HEK293 (cell line): Measurements from ENCODE around the gene KCNS1.

Experiments used
- CTCF ChIA-PET: fragments of 350-600 bp; formaldehyde crosslinking; extraction: SDS; loops from one replicate; lab custom pipeline; 2021; ENCODE audit warnings: antibody characterized with exemption; lab: Yijun Ruan, JAX
- POLR2A ChIA-PET: fragments of 300-600 bp; formaldehyde crosslinking; extraction: SDS; loops from one replicate; lab custom pipeline; 2020; ENCODE audit warnings: antibody characterized with exemption, inconsistent platforms; lab: Yijun Ruan, JAX
- H3K27ac ChIP-seq: fragments of 200-500 bp; sonication (Bioruptor generic); 2 replicates; pipeline ENCODE4 v1.5.1; 2014; ENCODE audit warnings: low read depth, low read length, control low read depth, inconsistent platforms; ENCODE audit errors: extremely low read depth
- H3K36me3 ChIP-seq, 2 experiments: fragments of 200-500 bp in 1 of 2; sonication (Bioruptor generic) in 1 of 2; 1 replicate in 1 of 2; 2 replicates in 1 of 2; pipeline ENCODE4 v1.5.1; 2014 to 2017; ENCODE audit warnings: inconsistent platforms in 2 of 2, low read length in 2 of 2; ENCODE audit not compliant: control insufficient read depth in 2 of 2, insufficient read depth in 1 of 2
- H3K4me1 ChIP-seq: fragments of 200-500 bp; sonication (Bioruptor generic); 2 replicates; pipeline ENCODE4 v1.5.1; 2014; ENCODE audit warnings: mild to moderate bottlenecking, low read length, inconsistent platforms; ENCODE audit not compliant: control insufficient read depth, insufficient read depth
- H3K4me3 ChIP-seq: 2 replicates; pipeline ENCODE4 v1.5.1; 2011; ENCODE audit warnings: low read depth, mild to moderate bottlenecking, control low read depth, low read length, moderate library complexity
- H3K9me3 ChIP-seq: fragments of 200-500 bp; sonication (Bioruptor generic); 2 replicates; pipeline ENCODE4 v1.5.1; 2014; ENCODE audit warnings: low read depth, low read length, inconsistent platforms; ENCODE audit not compliant: control insufficient read depth, insufficient read depth
- BCL11A ChIP-seq: fragments of 450-650 bp; formaldehyde crosslinking; IDR thresholded peaks from 2 replicates; pipeline ENCODE4 v1.5.1; 2016; ENCODE audit warnings: low read depth, missing biosample characterization, missing genetic modification characterization
- SP3 ChIP-seq: fragments of 450-650 bp; formaldehyde crosslinking; IDR thresholded peaks from 2 replicates; pipeline ENCODE4 v1.5.1; 2016; ENCODE audit warnings: missing biosample characterization, missing genetic modification characterization
- TRIM28 ChIP-seq: IDR thresholded peaks from 2 replicates; pipeline ENCODE4 v1.6.1; 2011; ENCODE audit warnings: low read length, control low read depth, borderline replicate concordance
- ZBTB1 ChIP-seq: fragments of 450-650 bp; formaldehyde crosslinking; IDR thresholded peaks from 2 replicates; pipeline ENCODE4 v1.5.1; 2016; ENCODE audit warnings: missing biosample characterization, missing genetic modification characterization
- ZFP3 ChIP-seq: fragments of 450-650 bp; formaldehyde crosslinking; IDR thresholded peaks from 2 replicates; pipeline ENCODE4 v1.5.1; 2016; ENCODE audit warnings: low read depth, missing biosample characterization, missing genetic modification characterization
- ZNF10 ChIP-seq: fragments of 450-650 bp; formaldehyde crosslinking; IDR thresholded peaks from 2 replicates; pipeline ENCODE4 v1.5.1; 2017; ENCODE audit warnings: missing biosample characterization, missing genetic modification characterization
- ZNF112 ChIP-seq: fragments of 450-650 bp; formaldehyde crosslinking; IDR thresholded peaks from 2 replicates; pipeline ENCODE4 v1.5.0; 2017; ENCODE audit warnings: missing biosample characterization, missing genetic modification characterization
- ZNF140 ChIP-seq: fragments of 450-650 bp; formaldehyde crosslinking; IDR thresholded peaks from 2 replicates; pipeline ENCODE4 v1.5.1; 2016; ENCODE audit warnings: missing biosample characterization, missing genetic modification characterization
- ZNF274 ChIP-seq, 2 experiments: fragments of 200-500 bp in 1 of 2; fragments of 450-650 bp in 1 of 2; sonication (Bioruptor generic) in 1 of 2; formaldehyde crosslinking in 1 of 2; IDR thresholded peaks; 2 replicates each; pipeline versions ENCODE4 v1.5.1 to v1.6.1; 2014 to 2016; ENCODE audit warnings: borderline replicate concordance in 1 of 2, inconsistent platforms in 1 of 2, low read length in 1 of 2, missing biosample characterization in 1 of 2, missing genetic modification characterization in 1 of 2
- ZNF423 ChIP-seq: fragments of 450-650 bp; formaldehyde crosslinking; IDR thresholded peaks from 2 replicates; pipeline ENCODE4 v1.5.1; 2016; ENCODE audit warnings: missing biosample characterization, missing genetic modification characterization
- ZNF555 ChIP-seq: fragments of 450-650 bp; formaldehyde crosslinking; conservative IDR thresholded peaks from 2 replicates; pipeline ENCODE4 v1.5.1; 2017; ENCODE audit warnings: missing biosample characterization, mild to moderate bottlenecking, missing genetic modification characterization, inconsistent platforms
- ZNF837 ChIP-seq: fragments of 450-650 bp; formaldehyde crosslinking; IDR thresholded peaks from 2 replicates; pipeline ENCODE4 v1.5.1; 2016; ENCODE audit warnings: missing biosample characterization, missing genetic modification characterization
- TF ChIP-seq, protein P1 (sequence below): IDR thresholded peaks from 2 replicates; pipeline ENCODE4 v1.6.1; 2011; ENCODE audit warnings: mild to moderate bottlenecking, low read depth, low read length, borderline replicate concordance
- TF ChIP-seq, protein P2 (sequence below): fragments of 450-650 bp; formaldehyde crosslinking; IDR thresholded peaks from 2 replicates; pipeline ENCODE4 v1.5.1; 2016; ENCODE audit warnings: missing biosample characterization, missing genetic modification characterization
- TF ChIP-seq, protein P3 (sequence below): fragments of 450-650 bp; formaldehyde crosslinking; optimal IDR thresholded peaks from 2 replicates; pipeline ENCODE3; 2016; ENCODE audit warnings: missing biosample characterization, mild to moderate bottlenecking, missing genetic modification characterization
- TF ChIP-seq, protein P4 (sequence below): fragments of 450-650 bp; IDR thresholded peaks from 2 replicates; pipeline ENCODE4 v1.5.1; 2018; ENCODE audit warnings: missing biosample characterization, missing genetic modification characterization
- TF ChIP-seq, protein P5 (sequence below): fragments of 450-650 bp; formaldehyde crosslinking; IDR thresholded peaks from 2 replicates; pipeline ENCODE4 v1.5.1; 2016; ENCODE audit warnings: missing biosample characterization, missing genetic modification characterization

KCNS1 gene

DNA sequence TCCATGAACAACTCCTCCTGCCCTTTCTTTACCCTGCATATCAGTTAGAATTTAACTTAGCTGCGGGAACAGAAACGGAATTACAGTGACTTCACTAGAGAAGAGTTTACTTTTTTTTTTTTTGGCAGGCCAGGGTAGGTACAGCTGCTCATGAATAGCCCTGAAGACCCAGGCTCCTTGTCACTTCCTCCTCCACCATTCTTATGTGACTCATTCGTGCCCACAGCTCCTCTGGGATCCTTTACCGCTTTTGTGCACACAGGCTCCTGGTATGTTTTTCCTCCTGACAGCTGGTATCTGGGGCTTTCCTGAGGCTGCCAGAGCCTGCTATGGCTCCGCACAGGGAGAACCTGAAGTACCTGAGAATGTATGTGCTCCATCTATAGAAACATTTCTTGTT lies 3.9 kb upstream of the KCNS1 start:
- no peak overlapping the region for H3K4me3 ChIP-seq
- TF ChIP-seq, protein P1, sequence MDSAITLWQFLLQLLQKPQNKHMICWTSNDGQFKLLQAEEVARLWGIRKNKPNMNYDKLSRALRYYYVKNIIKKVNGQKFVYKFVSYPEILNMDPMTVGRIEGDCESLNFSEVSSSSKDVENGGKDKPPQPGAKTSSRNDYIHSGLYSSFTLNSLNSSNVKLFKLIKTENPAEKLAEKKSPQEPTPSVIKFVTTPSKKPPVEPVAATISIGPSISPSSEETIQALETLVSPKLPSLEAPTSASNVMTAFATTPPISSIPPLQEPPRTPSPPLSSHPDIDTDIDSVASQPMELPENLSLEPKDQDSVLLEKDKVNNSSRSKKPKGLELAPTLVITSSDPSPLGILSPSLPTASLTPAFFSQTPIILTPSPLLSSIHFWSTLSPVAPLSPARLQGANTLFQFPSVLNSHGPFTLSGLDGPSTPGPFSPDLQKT: no peak
- TF ChIP-seq, protein P2, sequence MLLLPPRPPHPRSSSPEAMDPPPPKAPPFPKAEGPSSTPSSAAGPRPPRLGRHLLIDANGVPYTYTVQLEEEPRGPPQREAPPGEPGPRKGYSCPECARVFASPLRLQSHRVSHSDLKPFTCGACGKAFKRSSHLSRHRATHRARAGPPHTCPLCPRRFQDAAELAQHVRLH (tag by site-specific recombination): no peak
- TF ChIP-seq ZNF555 (no peak), BCL11A (tag by site-specific recombination) (no peak), ZNF112 (no peak), ZNF837 (tag by site-specific recombination) (no peak), ZNF423 (tag by site-specific recombination) (no peak), ZNF274 (IDR thresholded peaks at IDR 0.05; ENCODE audit: low read length) (no peak), ZNF274 (tag by site-specific recombination; IDR thresholded peaks at IDR 0.05; ENCODE audit: borderline replicate concordance) (no peak), ZBTB1 (tag by site-specific recombination) (no peak), TRIM28 (no peak)
- TF ChIP-seq, protein P3, sequence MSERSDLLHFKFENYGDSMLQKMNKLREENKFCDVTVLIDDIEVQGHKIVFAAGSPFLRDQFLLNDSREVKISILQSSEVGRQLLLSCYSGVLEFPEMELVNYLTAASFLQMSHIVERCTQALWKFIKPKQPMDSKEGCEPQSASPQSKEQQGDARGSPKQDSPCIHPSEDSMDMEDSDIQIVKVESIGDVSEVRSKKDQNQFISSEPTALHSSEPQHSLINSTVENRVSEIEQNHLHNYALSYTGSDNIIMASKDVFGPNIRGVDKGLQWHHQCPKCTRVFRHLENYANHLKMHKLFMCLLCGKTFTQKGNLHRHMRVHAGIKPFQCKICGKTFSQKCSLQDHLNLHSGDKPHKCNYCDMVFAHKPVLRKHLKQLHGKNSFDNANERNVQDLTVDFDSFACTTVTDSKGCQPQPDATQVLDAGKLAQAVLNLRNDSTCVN (tag by site-specific recombination): no peak
- TF ChIP-seq, all 188 proteins: peak for 0
- Histone ChIP-seq H3K27ac (no peak overlapping the region), H3K36me3 (no peaks in the 10 kb centered on the region), H3K4me1 (no peaks in the 10 kb centered on the region), H3K9me3 (no peaks in the 10 kb centered on the region)
- ChIA-PET CTCF (interaction anchor here (0.9 to 4.1 kb wide), 5 partner anchors 9 to 186 kb away, joined by 3 to 14 read pairs (median 7); no protein-coding TSS in a partner anchor), POLR2A (no interaction called here)

DNA sequence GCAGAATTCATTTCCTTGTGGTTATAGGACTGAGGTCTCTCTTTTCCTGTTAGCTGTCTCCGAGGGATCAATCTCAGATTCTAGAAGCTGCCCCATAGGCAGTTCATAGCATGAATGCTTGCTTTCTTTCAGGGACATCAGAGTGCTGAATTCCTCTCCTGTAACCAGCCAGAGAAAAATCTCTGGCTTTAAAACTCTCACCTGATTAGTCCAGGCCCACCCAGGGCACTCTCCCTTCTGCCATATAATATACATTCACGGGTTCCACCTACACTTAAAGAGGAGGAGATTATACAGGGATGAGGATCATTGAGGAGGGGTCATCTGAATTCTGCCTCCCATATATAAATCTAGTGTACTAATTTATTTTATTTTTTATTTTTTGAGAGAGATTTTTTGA lies 2.1 kb upstream of the KCNS1 start:
- Histone ChIP-seq H3K9me3 (no peaks in the 10 kb centered on the region), H3K27ac (no peak overlapping the region), H3K4me1 (no peaks in the 10 kb centered on the region), H3K36me3 (no peaks in the 10 kb centered on the region), H3K4me3 (no peak overlapping the region)
- ChIA-PET POLR2A (no interaction called here), CTCF (interaction anchor here (0.7 to 1.0 kb wide), 6 partner anchors 8 to 664 kb away, joined by 3 to 4 read pairs (median 3); no protein-coding TSS in a partner anchor)
- TF ChIP-seq, protein P4, sequence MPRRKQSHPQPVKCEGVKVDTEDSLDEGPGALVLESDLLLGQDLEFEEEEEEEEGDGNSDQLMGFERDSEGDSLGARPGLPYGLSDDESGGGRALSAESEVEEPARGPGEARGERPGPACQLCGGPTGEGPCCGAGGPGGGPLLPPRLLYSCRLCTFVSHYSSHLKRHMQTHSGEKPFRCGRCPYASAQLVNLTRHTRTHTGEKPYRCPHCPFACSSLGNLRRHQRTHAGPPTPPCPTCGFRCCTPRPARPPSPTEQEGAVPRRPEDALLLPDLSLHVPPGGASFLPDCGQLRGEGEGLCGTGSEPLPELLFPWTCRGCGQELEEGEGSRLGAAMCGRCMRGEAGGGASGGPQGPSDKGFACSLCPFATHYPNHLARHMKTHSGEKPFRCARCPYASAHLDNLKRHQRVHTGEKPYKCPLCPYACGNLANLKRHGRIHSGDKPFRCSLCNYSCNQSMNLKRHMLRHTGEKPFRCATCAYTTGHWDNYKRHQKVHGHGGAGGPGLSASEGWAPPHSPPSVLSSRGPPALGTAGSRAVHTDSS (tag by site-specific recombination): no peak
- no peak for TF ChIP-seq ZNF140 (tag by site-specific recombination)
- no peak for TF ChIP-seq ZFP3 (tag by site-specific recombination)
- TF ChIP-seq, protein P5, sequence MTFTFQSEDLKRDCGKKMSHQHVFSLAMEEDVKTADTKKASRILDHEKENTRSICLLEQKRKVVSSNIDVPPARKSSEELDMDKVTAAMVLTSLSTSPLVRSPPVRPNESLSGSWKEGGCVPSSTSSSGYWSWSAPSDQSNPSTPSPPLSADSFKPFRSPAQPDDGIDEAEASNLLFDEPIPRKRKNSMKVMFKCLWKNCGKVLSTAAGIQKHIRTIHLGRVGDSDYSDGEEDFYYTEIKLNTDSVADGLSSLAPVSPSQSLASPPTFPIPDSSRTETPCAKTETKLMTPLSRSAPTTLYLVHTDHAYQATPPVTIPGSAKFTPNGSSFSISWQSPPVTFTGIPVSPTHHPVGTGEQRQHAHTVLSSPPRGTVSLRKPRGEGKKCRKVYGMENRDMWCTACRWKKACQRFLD (tag by site-specific recombination): no peak
- TF ChIP-seq SP3 (tag by site-specific recombination): no peak
- TF ChIP-seq ZNF10: peak; percentile 98
